SU-DHL-6 (cell line): Measurements from ENCODE around the gene ATG12.

Experiments
- EZH2phosphoT487 ChIP-seq: fragments of 200-600 bp; sonication (generic), shearing (Covaris generic); conservative IDR thresholded peaks from 2 replicates; pipeline ENCODE4 v1.6.1; 2018; ENCODE audit warnings: mild to moderate bottlenecking, antibody characterized with exemption, low read length, moderate library complexity, mixed read lengths
- TF ChIP-seq, protein P1 (sequence below): fragments of 200-600 bp; sonication (generic); IDR thresholded peaks from one replicate; pipeline ENCODE4 v1.5.1; 2017; ENCODE audit warnings: antibody characterized with exemption, mild to moderate bottlenecking, low read length, moderate library complexity; ENCODE audit not compliant: insufficient read depth, poor library complexity, severe bottlenecking

DNA sequence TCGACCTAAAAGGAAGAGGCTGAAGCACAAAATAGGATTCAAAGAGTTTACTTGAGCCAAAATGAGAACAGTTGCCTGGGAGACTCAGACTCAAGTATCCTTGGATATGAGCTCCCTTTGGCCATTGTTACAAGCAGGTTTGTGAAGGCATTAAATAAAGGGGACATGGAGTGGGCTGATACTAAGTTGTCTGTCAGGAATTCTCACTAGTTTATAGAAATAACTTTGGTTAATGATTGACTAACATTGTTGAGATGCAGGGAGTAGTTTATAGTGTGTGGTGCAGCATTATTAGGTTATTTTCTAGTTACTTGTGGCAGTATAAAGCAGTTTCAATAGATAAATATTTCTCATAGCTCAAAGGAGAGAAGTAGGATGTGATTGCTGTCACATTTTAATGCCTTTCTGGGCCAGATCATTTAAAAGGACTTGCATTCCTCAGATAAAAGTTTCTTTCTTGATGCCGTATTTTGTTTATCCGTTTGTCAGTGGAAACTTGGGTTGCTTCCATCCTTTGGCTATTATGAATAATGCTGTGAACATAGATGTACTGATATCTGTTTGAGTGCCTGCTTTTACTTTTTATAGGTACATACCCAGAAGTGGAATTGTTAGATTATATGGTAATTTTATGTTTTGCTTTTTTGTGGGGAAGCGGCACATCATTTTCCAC, 9.5 kb upstream of the ATG12 start:
- TF ChIP-seq, protein P1, sequence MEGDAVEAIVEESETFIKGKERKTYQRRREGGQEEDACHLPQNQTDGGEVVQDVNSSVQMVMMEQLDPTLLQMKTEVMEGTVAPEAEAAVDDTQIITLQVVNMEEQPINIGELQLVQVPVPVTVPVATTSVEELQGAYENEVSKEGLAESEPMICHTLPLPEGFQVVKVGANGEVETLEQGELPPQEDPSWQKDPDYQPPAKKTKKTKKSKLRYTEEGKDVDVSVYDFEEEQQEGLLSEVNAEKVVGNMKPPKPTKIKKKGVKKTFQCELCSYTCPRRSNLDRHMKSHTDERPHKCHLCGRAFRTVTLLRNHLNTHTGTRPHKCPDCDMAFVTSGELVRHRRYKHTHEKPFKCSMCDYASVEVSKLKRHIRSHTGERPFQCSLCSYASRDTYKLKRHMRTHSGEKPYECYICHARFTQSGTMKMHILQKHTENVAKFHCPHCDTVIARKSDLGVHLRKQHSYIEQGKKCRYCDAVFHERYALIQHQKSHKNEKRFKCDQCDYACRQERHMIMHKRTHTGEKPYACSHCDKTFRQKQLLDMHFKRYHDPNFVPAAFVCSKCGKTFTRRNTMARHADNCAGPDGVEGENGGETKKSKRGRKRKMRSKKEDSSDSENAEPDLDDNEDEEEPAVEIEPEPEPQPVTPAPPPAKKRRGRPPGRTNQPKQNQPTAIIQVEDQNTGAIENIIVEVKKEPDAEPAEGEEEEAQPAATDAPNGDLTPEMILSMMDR: no peak
- TF ChIP-seq EZH2phosphoT487: no peak
